ENCODE data around the gene CBX8. TPM values are rescaled to one million over a fixed set of nuclear protein-coding genes. Genes with fewer than 3 reads are reported as not detected.

Gene CBX8
- polyA plus RNA-seq, 1 experiment = 0.37 TPM

DNA sequence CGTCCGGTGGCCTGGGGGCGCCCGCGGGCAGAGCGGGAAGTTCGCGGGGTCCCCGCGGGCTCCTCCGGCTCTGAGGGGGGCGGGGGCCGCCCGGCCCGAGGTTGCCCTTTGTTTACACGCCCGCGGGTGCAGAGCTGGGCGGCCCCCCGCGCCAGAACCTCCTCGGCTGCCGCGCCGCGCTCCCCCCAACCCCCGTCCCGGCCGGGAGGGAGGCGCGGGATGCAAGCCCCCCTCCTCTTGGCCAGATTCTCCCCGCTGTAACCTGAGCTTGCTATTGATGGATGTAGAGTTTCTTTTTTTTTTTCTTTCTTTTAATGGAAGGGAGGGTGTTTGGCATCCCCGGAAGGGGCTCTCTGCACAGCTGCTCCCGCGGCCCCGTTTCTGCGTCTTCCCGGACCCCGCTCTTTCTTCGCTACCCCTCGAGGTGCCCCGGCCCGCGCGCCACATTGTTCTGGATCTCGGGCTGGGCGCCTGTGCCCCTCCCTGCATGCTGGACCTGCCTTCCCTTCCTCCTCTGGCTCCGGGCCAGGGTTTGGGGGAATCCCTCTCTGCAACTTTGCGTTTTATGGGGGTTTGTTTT is 18.3 kb downstream of the CBX8 start:
- CTCF ChIA-PET = interaction anchor here (0.9 kb wide), 2 partner anchors 9 to 37 kb away, joined by 3 read pairs; no protein-coding TSS in a partner anchor
- Histone ChIP-seq H3K9me3 (ENCODE audit: control insufficient read depth, insufficient read depth, low read length) (no peaks in the 10 kb centered on the region; the same call in 1 of the 2 replicates), H3K27me3 (ENCODE audit: control insufficient read depth, insufficient read depth, low read length) (peaks cover 39% of the 10 kb centered on the region), H3K4me3 (ENCODE audit: low read depth, low read length) (peak overlapping the region; percentile 69), H3K27ac (ENCODE audit: low read depth, low read length) (no peak overlapping the region)
- no peak for TF ChIP-seq CTCF (IDR thresholded peaks at IDR 0.05; ENCODE audit: low read depth, low read length)
- no peak for DNase-seq (ENCODE audit: low read depth, low spot score)
- POLR2A ChIA-PET = interaction anchor here (1.1 to 2.2 kb wide), 2 partner anchors 12 to 61 kb away, joined by 3 to 7 read pairs; partner anchors contain the start of gene CBX4

DNA sequence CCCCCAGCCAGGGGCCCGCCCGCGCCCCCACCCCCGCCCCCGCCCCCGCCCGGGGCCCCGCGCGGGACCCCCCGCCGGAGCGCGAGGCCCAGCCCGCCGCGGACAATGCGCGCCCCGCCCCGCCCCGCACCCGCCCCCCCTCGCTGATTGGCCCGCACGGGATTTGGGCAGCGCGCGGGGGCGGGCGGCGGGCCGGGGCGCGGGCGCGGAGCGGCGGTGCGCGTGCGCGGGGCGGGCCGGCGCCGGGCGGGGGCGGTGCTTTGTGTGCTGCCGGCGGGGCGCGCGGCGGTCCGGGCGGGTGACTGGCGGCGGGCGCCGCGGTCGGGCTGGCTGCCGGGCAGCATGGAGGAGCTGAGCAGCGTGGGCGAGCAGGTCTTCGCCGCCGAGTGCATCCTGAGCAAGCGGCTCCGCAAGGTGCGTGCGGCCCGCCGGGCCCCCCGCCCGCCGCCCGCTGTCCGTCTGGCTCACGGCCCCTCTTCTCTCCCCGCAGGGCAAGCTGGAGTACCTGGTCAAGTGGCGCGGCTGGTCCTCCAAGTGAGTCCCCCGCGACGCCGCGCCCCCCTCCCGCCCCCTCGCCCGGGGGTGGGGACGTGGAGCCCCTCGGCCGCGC is 18.9 kb downstream of the CBX8 start, which contains the start of gene CBX2:
CBX2 (plus strand) TSS at position 255 of the 610 bp plus-strand sequence; CDS start at position 343, 88 bp downstream.
- no peak for TF ChIP-seq CTCF (IDR thresholded peaks at IDR 0.05; ENCODE audit: low read depth, low read length)
- ChIA-PET CTCF (interaction anchor here (0.9 kb wide), 1 partner anchor 9 kb away, joined by 3 read pairs; no protein-coding TSS in a partner anchor), POLR2A (interaction anchor here (1.1 to 2.2 kb wide), 2 partner anchors 12 to 61 kb away, joined by 3 to 7 read pairs; partner anchors contain the start of gene CBX4)
- Histone ChIP-seq H3K27ac (ENCODE audit: low read depth, low read length) (no peak within 1 kb of the TSS), H3K4me3 (ENCODE audit: low read depth, low read length) (peak within 1 kb of the TSS; percentile 69), H3K27me3 (ENCODE audit: control insufficient read depth, insufficient read depth, low read length) (peaks cover 44% of the 10 kb centered on the region), H3K9me3 (ENCODE audit: control insufficient read depth, insufficient read depth, low read length) (no peaks in the 10 kb centered on the region; the same call in 1 of the 2 replicates)
- no peak for DNase-seq (ENCODE audit: low read depth, low spot score)

DNA sequence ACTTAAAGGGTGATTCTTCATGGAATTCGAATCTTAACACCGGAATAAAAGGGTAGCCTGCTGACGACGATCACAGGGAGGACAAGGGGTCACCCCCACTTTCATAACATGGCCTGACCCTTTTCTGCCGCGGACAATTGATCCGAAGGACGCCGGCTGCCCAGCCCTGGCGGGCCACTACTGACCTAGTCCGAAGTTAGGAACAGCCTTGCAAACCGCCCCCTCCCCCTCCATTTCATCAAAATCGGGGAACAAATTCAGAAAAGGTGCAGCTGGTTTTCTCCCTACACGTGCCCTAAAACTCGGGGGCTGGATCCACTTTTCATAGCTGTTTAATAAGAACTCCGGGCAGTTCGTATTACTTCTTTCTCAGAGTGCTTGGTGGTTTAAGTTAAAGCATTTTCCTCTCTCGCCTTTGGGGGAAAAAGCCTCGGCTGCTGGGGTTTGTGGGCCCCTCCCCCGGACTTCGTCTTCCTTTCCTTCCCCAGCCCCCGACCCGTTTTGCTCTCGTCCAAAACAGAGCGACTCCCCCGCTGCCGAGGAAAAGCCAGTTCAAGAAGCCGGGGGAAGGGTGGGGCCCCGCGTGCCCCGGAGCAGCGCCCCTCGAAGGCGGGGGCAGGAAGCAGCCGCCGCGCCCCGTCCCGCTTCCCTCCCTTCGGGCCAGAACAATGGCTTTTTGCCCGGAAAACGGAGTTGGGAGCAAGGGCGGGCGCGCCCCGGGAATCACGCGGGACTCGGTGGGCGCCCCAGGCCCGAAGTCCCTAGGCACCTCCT is 19.6 kb downstream of the CBX8 start:
- POLR2A ChIA-PET = interaction anchor here (2.2 kb wide), 1 partner anchor 62 kb away, joined by 7 read pairs; the partner anchor contains the start of gene CBX4
- Histone ChIP-seq H3K27ac (ENCODE audit: low read depth, low read length) (no peak overlapping the region), H3K9me3 (ENCODE audit: control insufficient read depth, insufficient read depth, low read length) (no peaks in the 10 kb centered on the region; the same call in 1 of the 2 replicates), H3K27me3 (ENCODE audit: control insufficient read depth, insufficient read depth, low read length) (peaks cover 48% of the 10 kb centered on the region), H3K4me3 (ENCODE audit: low read depth, low read length) (peak overlapping the region; percentile 51)
- peak; percentile 18; the same call in 1 of the 2 replicates for TF ChIP-seq CTCF (IDR thresholded peaks at IDR 0.05; ENCODE audit: low read depth, low read length)
- DNase-seq (ENCODE audit: low read depth, low spot score) = no peak
- CTCF ChIA-PET = interaction anchor here (0.7 kb wide), 1 partner anchor 12 kb away, joined by 5 read pairs; no protein-coding TSS in a partner anchor

- Histone ChIP-seq H3K27me3 (ENCODE audit: control insufficient read depth, insufficient read depth, low read length) (peaks cover 49% of the 10 kb centered on the region), H3K9me3 (ENCODE audit: control insufficient read depth, insufficient read depth, low read length) (no peaks in the 10 kb centered on the region), H3K4me3 (ENCODE audit: low read depth, low read length) (no peak overlapping the region), H3K27ac (ENCODE audit: low read depth, low read length) (no peak overlapping the region)
- CTCF ChIA-PET = interaction anchor here (0.7 kb wide), 1 partner anchor 13 kb away, joined by 5 read pairs; no protein-coding TSS in a partner anchor
- no peak for TF ChIP-seq CTCF (IDR thresholded peaks at IDR 0.05; ENCODE audit: low read depth, low read length)
- POLR2A ChIA-PET = interaction anchor here (0.6 kb wide), 1 partner anchor 63 kb away, joined by 3 read pairs; the partner anchor contains the start of gene CBX4
- no peak for DNase-seq (ENCODE audit: low read depth, low spot score)
These were observed 20.3 kb downstream of the CBX8 start for GRCh38 chr17:79776376-79777119.
